Activated CD8-positive, alpha-beta memory T cell treated with anti-CD3 and anti-CD28 coated beads, Interleukin-2, amount 50 U/mL, for 1 hour (primary cell): ENCODE results near the gene RGS17.

Experiments used
- DNase-seq: peaks from one replicate; pipeline ENCODE4 v3.0.0-alpha.2; 2020; ENCODE audit errors: extremely low read depth

The RGS17 gene

DNA sequence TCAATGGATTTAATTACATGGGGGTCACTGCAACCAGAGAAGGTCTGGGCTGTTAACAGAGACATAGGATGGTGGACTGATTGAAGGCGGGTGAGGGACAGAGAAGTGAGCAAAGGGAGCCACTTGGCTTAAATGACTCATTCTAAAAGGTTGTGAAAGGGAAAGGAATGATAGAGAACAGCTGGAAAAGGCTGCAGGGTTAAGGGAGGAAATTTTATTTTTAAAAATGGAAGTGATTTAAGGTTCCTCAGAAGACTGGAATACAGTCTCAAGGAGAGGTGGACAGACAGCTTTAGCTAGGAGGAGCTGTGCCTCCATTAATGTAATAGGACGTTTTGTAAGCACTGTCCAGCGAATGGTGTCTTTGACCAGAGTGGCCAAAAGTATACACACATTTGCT lies 46.7 kb downstream of the RGS17 start:
- DNase-seq = no peak

DNA sequence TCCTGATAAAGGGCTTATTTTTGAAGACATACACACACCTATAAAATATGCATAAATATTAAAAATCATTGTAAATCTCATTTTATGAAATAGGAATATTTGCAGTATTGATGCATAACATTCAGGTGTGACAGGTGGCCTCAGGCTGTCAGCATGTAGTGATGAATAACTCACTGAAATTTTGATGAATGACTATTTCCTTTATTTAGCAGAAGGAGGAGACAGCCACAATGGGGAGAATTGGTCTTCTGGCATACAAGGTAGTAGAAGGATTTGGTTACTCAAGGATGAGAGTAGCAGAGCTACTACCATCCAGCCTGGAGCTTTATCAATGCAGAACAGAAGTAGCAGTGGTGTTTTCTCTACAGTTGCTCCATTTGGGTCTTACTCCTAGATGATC lies 47.2 kb downstream of the RGS17 start:
- no peak for DNase-seq

DNA sequence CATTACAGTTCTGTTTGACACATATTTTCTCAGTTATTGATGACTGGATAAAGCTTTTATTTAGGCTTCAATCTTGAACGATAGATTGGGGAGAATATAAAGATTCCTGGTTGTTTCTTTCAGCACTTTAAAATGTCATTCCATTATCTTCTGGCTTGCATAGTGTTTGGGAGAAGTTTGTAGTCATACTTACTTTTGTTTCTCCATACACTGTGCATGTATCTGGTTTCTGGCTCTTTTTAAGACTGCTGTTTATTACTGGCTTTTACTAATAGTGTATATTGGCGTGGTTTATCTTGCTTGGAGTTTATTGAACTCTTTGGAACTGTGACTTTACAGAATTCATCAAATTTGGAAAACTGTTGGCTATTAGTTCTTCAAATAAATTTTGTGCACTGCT lies 49.2 kb downstream of the RGS17 start:
- DNase-seq = no peak

DNA sequence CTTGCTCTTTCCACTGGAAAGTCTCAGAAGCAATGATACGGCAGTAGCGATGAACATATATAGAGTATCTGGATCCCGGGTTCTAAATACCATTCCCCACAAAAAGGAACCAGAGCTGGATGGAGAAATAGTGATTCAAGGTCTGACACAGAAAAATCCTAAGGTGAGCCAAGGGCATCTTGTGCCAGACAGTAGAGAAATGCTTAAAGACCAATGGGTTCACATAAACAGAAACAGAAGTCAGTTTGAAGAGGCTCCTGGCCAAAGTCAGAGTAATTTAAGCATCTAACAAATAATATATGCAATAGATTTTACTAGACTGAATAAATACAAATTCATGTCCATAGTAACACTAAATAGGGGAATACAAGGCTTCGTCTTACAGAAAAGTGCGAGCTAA lies 54.7 kb downstream of the RGS17 start:
- DNase-seq = no peak

DNA sequence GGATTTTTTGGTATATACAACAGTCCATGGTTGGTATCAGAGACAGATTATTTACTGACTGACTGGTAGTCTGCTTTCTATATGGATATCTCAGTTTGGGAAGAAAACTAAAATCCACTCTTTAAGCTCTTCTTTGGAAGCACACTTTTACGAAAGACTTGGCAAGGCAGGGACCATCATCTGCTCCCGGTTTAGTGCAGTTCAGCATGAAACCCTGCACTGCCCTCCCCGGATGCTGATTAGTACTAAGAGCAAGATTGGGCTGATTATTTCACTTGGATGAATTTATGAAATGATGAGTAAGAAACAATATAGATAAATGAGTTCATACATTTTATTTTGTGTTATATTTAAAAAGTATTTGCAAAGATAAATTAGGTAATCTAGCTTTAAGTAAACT lies 56.3 kb downstream of the RGS17 start:
- DNase-seq = no peak

DNA sequence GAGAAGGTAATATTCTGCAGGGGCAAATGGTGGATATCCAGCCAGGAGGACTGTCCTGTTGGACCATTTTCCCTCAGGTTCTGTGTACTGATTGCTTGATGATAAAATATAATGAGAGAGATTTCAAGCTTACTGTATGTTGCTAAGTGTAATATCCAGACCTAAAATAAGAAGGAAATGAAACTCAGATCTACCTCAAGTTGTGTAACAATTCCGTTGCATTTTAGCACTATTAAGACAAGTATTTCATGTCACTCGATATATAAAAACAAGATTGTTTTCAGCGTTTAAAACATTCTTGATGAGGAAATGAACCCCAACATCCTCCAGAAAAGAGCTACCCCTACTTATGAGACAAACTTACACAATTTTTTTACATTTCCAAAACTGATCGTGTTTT lies 57.2 kb downstream of the RGS17 start:
- DNase-seq = no peak

DNA sequence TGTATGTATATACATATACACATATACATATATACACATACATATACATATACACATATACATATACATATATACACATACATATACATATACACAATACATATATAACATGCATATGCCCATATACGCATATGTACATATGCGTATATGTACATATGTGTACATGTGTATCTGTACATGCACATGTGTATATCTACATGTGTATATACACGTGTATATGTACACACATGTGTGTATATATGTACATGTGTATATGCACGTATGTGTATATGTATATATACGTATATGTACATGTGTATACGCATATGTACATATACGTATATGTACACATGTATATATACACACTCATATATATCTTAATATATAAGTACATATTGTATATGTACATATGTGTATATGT lies 60.3 kb downstream of the RGS17 start:
- DNase-seq = no peak

DNA sequence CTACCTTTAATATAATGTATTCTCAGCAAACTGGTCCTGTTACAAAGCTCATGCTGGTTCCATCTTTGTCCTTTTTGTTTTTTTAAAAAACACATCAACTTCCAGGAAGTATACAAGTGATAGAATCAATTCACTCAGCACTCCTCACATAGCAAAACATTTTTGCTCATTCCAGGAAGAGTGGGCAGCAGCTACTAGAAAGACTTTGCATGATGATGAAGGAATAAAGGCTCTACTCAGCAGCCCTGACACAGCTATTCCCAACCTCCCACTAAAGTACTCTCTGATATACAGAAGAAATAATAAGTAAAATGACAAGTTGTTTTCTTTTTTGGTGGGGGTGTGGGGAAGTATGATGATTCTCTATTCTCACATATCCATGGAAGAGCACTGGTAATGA lies 61.2 kb downstream of the RGS17 start:
- no peak for DNase-seq

DNA sequence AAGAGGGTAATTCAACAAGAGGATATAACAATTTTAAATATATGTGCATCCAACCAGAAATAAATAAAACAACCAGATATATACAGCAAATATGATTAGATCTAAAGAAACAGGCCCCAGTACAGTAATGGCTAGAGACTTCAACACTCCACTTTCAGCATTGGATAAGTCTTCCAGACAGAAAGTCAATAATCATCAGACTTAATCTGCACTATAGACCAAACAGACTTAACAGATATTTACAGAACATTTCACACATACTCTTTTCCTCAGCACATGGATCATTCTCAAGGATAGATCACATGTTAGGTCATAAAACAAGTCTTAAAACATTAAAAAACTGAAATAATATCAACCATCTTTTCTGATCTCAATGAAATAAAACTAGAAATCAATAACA lies 65.9 kb downstream of the RGS17 start:
- DNase-seq = no peak

DNA sequence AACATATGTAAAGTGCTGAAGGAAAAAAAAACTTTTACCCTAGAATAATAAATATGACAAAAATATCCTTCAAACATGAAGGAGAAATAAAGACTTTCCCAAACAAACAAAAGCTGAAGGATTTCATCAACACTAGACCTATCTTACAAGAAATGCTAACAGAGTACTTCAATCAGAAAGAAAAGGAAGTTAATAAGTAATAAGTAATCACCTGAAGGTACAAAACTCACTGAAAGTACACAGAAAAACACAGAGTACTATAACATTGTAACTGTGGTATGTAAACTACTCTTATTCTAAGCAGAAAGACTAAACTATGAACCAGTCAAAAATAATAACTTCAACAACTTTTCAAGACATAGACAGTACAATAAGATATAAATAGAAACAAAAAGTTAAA lies 67.1 kb downstream of the RGS17 start:
- DNase-seq = no peak

DNA sequence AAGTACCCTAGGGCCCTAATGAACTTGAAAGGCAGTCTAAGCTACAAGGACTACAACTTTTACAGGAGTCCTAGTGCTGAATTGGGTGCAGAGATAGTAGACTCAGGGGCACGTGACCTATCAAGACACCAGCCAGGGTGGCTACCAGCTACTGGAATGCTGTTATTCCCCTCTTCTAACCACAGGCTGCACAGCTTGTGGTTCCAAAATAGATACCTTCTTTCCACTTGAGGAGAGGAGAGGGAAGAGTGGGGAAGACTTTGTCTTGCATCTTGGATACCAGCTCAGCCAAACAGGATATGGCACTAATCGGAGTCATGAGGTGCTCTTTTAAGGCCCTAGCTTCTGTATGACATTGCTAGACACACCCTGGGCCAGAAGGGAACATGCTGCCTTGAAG lies 68.6 kb downstream of the RGS17 start:
- DNase-seq = no peak

DNA sequence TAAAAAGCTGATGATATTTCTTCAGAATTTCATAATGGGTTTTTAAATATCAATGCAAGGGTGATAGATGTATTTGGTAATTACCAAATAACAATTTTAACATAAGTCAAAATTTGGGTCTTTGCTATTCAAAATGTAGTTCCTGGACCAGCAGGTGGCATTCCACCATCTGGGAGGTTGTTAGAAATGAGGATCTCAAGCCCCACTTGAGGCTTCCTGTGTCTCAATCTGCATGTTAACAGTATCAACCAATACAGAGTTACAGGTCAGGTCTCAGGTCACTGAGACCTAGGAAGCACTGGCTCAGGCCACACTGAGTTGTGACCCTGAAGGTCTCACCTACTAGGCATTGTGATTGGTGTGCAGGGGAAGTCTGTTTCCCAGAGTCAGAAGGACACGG lies 71.3 kb downstream of the RGS17 start:
- DNase-seq = no peak

DNA sequence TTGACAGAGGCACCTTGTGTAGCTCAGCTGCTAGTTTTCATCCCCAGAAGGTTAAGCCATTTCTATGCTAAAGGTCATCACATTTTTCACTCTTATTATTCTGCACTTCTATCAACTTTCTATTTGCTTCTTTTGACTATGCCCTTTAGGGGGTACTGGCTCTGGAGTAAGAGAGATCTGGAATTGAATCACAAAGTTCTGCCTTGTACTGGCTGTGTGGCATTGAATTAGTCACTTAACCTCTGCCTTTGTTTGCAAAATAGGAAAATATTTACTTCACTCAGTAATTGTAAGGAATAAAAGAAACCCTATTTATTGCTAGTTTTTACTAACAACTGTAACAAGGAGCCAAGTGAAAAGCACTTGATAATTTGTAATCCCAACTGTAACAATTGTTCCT lies 71.8 kb downstream of the RGS17 start:
- no peak for DNase-seq

DNA sequence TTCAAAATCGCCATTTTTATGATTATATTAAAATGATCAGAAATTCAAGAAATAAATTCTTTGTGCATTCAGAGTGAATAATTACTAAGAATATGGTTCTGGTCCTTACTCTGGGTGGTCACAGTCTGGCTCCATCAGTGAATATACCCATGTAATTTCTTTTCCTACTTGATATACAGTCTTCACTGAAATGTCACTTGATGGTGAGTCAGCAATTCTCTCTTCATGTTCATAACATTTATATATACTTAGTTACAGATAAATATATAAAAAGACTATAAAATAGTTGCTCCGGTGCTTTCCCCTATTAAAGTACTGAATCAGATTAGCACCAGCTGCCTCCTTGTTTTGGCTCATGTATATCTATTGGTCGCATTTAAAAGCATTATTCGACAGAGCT lies 72.2 kb downstream of the RGS17 start:
- DNase-seq = no peak

DNA sequence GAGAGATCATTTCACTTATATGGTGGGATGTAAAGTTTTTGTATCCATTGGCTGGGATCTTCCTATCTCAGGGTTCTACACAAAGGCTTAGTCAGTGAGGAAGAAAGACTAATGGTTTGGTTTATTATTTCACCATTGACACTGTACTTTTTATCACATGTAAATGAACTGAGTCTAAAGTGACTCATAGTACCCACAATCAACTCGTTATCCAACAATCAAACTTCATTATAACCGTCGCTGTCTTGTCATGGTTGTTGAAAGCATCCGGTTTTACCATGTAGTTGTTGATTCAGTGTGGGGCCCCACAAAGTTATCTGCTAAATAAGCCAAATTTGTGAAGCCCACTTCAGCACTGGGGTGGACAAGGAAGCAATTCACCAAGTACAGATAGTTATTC lies 72.8 kb downstream of the RGS17 start:
- no peak for DNase-seq

DNA sequence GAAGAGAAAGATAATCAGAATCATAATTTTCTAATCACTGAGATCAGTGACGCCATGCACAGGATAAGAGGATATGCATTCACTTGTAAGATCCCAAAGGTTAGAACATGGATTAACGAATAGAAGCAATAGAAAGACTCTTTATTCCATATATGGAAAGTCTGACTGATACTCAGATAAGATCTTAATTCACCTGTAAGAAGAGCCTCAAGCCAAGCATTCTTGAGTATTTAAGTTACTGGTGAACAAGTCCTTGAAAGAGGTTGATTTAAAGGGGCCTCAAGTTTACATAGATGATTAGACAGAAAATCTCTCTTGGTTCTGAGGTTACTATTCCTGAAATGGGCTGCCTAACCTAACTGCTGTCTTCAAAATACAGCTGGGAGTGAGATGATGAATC lies 74.8 kb downstream of the RGS17 start:
- no peak for DNase-seq

DNA sequence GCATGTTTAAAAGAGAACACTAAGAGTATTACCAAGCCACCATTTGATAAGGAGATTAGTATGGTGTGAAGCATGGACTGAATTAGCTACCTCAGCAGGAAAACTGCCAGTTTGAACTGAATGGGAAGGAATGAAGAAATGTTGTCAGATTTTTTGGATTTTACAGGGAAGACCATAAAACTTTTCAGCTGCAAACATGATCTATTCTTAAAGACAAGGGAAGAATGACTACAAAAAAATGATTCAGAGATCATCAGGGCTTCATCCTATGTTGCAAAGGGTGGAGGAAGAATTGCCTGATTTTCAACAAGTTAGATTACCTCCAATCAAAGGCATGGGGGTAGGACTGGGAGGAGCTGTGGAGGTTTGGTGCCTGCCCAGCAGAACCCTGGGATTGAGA lies 79.3 kb downstream of the RGS17 start:
- no peak for DNase-seq

DNA sequence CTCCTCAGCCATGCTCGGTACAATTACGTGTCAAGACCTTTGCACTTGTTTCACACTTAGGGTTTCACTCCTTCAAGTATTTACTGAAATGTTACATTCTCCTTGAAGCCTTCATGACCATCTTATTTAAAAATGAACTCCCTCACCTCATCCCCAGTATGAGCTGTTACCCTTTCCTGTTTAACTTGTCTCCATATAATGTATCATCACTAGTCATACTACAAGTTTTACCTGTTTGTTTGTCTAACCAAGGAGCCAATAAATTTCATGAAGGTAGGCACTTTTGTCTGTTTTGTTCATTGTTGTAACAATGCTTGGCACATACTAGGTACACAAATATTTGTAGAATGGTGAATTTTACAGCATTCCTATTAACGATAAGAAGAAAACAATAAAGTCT lies 82.5 kb downstream of the RGS17 start:
- DNase-seq = no peak

DNA sequence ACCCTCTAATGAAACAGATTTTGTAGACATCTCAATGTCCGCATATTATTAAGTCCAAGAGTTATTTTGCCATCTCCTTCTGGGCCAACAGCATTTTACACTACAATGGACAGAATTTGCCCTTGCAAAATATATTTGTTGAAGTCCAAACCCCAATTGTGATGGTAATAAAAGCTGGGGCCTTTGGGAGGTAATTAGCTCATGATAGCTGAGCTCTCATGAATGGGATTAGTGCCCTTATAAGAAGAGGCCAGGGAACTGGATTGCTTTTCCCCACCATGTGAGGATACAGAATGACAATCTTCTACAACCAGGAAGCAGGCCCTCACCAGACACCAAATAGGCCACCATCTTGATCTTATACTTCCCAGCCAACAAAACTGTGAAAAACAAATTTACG lies 83.7 kb downstream of the RGS17 start:
- no peak for DNase-seq

DNA sequence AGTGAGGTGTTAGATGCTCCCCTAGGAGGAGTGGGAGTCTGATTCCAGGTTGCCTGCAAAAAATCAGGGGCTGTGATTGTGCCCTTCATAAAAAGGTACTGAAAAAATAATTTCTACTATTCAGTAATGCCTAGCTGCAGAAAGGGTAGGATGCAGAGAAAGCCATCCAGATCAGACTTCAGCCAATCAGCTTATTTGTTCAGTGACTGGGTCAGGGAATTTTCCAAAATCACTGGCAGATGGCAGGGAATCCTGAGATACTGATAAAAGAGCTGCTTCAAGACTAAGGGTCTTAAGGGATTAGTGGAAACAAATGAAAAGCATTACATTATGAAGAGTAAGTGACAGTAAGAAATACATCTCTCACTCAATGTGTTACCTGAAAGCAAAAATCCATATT lies 85.8 kb downstream of the RGS17 start:
- no peak for DNase-seq

DNA sequence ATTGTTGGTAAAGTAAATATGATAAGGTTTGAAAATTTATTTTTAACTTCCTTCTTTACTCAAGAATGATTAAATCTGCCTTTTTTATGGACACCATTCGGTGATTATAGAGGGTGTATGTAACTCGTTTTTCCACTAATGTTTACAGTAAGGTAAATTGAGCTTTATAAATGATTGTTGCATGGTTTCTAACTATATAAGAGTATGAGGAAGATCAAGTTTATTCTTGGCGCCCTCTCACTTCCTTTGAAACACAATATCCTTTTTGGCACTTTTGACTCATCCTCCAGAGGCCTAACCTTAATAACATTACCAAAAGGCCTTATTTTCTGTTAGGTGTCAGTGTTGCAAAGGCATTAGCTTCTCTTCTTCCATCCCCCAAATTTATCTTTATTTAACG lies 86.8 kb downstream of the RGS17 start:
- DNase-seq = no peak

DNA sequence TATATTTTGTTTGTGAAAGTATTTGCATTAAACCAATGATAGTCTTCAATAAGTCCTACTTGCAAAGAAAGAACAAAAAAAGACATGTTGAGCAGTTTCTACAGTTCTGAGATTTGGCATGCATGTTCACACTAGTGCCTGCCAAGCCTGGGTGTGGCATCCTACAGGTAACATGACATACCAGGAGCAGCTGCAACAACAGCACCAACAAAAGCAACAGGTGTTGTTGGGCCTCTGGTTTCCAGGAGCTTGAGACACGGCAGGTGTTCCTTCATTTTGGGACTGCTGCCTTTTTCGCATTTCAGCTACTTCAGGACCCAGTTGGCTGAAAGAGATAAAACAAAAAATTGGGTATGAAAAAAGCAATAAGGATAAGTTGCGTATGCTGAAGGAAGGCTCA lies 87.4 kb downstream of the RGS17 start:
- DNase-seq = no peak

DNA sequence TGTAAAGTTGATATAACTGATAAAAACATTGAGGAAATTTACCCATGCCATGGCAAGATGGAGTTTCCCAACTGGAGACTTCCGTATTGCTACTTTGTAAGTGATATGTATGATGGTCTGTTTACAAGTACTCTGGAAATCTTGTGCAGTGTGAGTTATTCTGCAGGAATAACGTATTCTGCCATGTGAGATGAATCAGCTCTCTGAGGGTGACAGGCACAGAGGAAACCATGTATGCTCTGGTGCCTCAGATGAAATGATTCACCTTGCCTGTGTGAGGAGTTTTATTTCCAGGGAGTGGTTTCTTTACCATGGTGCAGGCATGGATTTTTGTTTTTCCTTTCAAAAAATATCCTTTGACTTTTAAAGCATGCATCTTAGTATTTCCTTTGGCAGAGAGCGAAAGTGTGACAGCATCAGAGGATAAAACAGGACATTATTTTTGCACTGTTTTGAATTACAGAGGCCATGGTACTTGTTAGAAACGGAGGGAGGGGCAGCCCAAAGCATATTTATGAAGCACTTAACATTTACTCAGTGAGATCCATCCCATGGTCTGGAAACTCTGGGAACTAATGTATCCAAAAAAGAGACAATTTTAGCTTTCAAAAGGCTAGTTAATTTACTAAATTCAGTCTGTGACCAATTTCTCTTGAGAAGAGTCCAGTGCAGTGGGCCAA lies 92.6 kb downstream of the RGS17 start:
- no peak for DNase-seq

DNA sequence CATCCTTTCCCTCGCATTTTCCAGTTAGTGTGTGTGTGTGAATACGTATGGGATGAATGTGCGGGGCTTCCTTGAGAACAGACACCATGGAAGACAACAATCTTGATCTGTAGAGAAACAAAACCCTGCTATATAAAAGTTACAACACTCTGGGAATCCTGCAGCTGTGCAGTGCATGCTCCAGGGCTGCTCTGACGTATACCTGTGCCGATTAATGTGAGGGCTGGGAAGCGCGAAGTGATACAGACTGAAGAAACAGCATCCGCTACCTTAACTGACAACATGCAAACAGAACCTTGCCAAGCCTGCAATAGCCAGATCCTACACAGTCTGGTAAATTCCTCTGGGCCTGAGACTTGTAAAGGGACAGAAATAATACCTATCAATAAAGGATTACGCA lies 96.9 kb downstream of the RGS17 start:
- DNase-seq = no peak
